ENCODE measurements around the gene TSPAN5. TPM values are rescaled to one million over a fixed set of nuclear protein-coding genes. Genes with fewer than 3 reads are reported as not detected.
A peak's percentile ranks its signal among the peaks of the same experiment; 100 is the strongest.

The TSPAN5 gene
- total and polyA plus RNA-seq, 3 donors from 2014 or later = 27.8 to 57.2 (median 30.8) TPM

- no peak overlapping the region for H3K27ac ChIP-seq
- H3K4me1 ChIP-seq = peaks cover 22% of the 10 kb centered on the region
- TF ChIP-seq POLR2A (IDR thresholded peaks at IDR 0.05) = no peak
- TF ChIP-seq CTCF (IDR thresholded peaks at IDR 0.05) = no peak
- intact Hi-C loops (cut with DNase I; ENCODE audit: low total_unique reads) = no loop called here
- DNase-seq = no peak
- H3K4me3 ChIP-seq = no peak overlapping the region
- H3K27me3 ChIP-seq = no peaks in the 10 kb centered on the region
- no peaks in the 10 kb centered on the region for H3K36me3 ChIP-seq (ENCODE audit: low read depth, missing control alignments)
- H3K9me3 ChIP-seq = no peaks in the 10 kb centered on the region
- 96 to 100% methylated on average over 1 of the region's 1 CpG for whole genome bisulfite sequencing, 2 donors
These were observed 24.4 kb downstream of the TSPAN5 start for GRCh38 chr4:98634061-98634460.

- 98% methylated on average over 3 of the region's 3 CpGs for WGBS, 2 donors
- TF ChIP-seq CTCF (IDR thresholded peaks at IDR 0.05) (no peak), POLR2A (IDR thresholded peaks at IDR 0.05) (no peak)
These were observed 25.3 kb downstream of the TSPAN5 start for GRCh38 chr4:98633159-98633558.

GRCh38 chr4:98632258-98632657 is 26.2 kb downstream of the TSPAN5 start:
- no peak overlapping the region for H3K27ac ChIP-seq

More at GRCh38 chr4:98633159-98633558, 25.3 kb downstream of the TSPAN5 start:
- Histone ChIP-seq H3K27me3 (no peaks in the 10 kb centered on the region), H3K4me1 (peaks cover 17% of the 10 kb centered on the region), H3K9me3 (no peaks in the 10 kb centered on the region), H3K4me3 (no peak overlapping the region), H3K36me3 (ENCODE audit: low read depth, missing control alignments) (no peaks in the 10 kb centered on the region), H3K27ac (no peak overlapping the region)
- intact Hi-C loops (cut with DNase I; ENCODE audit: low total_unique reads) = no loop called here
- no peak for DNase-seq

GRCh38 chr4:98631506-98631905 is 26.9 kb downstream of the TSPAN5 start:
- peaks cover 20% of the 10 kb centered on the region for H3K4me1 ChIP-seq
- H3K27ac ChIP-seq = peak overlapping the region in 1 of 2 donors; percentile 40
- no peaks in the 10 kb centered on the region for H3K9me3 ChIP-seq
- no peak for TF ChIP-seq POLR2A (IDR thresholded peaks at IDR 0.05)
- no peak for TF ChIP-seq CTCF (IDR thresholded peaks at IDR 0.05)
- H3K36me3 ChIP-seq (ENCODE audit: low read depth, missing control alignments) = no peaks in the 10 kb centered on the region
- no peak overlapping the region for H3K4me3 ChIP-seq
- intact Hi-C loops (cut with DNase I; ENCODE audit: low total_unique reads) = no loop called here
- 47 to 55% methylated on average over 3 of the region's 3 CpGs for WGBS, 2 donors
- H3K27me3 ChIP-seq = no peaks in the 10 kb centered on the region
- no peak for DNase-seq

More at GRCh38 chr4:98632258-98632657, 26.2 kb downstream of the TSPAN5 start:
- WGBS, 2 donors = 91 to 95% methylated on average over 4 of the region's 4 CpGs
- H3K36me3 ChIP-seq (ENCODE audit: low read depth, missing control alignments) = no peaks in the 10 kb centered on the region
- intact Hi-C loops (cut with DNase I; ENCODE audit: low total_unique reads) = no loop called here
- H3K27me3 ChIP-seq = no peaks in the 10 kb centered on the region
- no peak overlapping the region for H3K4me3 ChIP-seq
- TF ChIP-seq CTCF (IDR thresholded peaks at IDR 0.05) = no peak
- TF ChIP-seq POLR2A (IDR thresholded peaks at IDR 0.05) = no peak
- H3K9me3 ChIP-seq = no peaks in the 10 kb centered on the region
- no peak for DNase-seq
- peaks cover 15% of the 10 kb centered on the region for H3K4me1 ChIP-seq

- no peak for DNase-seq
- Histone ChIP-seq H3K4me1 (peaks cover 24% of the 10 kb centered on the region), H3K27ac (peak overlapping the region in 1 of 2 donors; percentile 40), H3K27me3 (no peaks in the 10 kb centered on the region), H3K36me3 (ENCODE audit: low read depth, missing control alignments) (no peaks in the 10 kb centered on the region), H3K9me3 (no peaks in the 10 kb centered on the region), H3K4me3 (no peak overlapping the region)
- no peak for TF ChIP-seq CTCF (IDR thresholded peaks at IDR 0.05)
- no peak for TF ChIP-seq POLR2A (IDR thresholded peaks at IDR 0.05)
- WGBS, 2 donors = 69 to 71% methylated on average over 8 of the region's 8 CpGs
- intact Hi-C loops (cut with DNase I; ENCODE audit: low total_unique reads) = no loop called here
These were observed 27.5 kb downstream of the TSPAN5 start for GRCh38 chr4:98630737-98631454.

Measured in testis (tissue), 3 donors.